ENCODE measurements around the gene PRF1.

The PRF1 gene

DNA sequence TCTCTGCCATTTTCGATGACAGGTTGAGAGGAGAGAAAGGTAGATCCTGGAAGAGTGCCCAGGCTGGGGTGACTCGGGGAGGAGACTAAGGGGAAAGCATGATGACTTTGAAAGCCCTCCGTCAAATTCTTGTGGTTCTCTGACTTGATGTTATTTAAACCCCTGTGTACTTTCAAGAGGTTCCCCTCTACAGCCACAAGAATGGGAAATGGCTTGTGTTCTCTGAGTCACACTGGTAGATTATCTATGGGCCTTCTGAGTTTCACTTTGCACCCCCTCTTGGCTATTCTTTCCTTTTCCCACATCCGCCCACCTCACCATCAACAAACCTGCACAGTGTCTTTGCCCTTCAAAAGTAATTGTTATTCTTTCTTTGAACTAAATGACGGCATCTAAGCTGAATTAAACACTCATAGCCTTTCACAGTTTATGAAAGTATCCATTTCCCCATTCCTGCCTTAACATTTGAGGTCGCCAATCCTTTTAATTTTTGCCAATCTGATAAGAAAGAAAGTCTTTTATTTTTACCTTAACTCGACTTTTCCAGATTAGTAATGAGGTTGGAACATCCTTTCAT, 24.1 kb downstream of the PRF1 start:
- H3K27ac ChIP-seq = no peak overlapping the region
- TF ChIP-seq, protein P1, sequence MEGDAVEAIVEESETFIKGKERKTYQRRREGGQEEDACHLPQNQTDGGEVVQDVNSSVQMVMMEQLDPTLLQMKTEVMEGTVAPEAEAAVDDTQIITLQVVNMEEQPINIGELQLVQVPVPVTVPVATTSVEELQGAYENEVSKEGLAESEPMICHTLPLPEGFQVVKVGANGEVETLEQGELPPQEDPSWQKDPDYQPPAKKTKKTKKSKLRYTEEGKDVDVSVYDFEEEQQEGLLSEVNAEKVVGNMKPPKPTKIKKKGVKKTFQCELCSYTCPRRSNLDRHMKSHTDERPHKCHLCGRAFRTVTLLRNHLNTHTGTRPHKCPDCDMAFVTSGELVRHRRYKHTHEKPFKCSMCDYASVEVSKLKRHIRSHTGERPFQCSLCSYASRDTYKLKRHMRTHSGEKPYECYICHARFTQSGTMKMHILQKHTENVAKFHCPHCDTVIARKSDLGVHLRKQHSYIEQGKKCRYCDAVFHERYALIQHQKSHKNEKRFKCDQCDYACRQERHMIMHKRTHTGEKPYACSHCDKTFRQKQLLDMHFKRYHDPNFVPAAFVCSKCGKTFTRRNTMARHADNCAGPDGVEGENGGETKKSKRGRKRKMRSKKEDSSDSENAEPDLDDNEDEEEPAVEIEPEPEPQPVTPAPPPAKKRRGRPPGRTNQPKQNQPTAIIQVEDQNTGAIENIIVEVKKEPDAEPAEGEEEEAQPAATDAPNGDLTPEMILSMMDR (IDR thresholded peaks at IDR 0.05) = no peak
- TF ChIP-seq ZFX (IDR thresholded peaks at IDR 0.05; ENCODE audit: borderline replicate concordance) = no peak

DNA sequence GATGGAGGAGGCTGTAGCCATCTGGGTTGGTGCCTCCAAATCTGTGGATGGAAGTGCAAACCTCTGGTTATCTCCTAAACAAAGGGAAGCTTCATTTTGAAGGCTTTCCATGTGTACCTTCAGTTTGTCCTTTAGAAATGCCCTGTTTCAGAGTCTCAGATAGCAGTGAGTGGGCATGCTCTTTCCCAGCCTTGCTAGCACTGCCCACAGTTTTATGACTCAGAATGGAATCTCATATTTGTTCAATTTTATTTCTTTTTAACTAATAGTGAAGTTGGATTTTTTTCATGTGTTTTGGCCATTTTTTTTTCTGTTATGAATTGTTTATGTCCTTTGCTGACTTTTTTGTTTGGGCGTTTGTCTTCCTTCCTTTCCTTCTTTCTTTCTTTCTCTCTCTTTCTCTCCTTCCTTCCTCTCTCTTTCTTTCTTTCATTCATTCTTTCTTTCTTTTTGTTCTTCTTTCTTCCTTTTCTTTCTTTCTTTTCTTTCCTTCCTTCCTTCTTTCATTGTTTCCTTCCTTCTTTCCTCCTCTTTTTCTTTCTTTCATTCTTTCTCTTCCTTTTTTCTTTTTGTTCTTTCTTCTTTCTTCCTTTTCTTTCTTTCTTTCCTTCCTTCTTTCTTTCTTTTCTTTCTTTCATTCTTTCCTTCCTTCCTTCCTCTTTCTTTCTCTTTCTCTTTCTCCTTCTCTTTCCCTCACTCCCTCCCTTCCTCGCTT, 25.6 kb downstream of the PRF1 start:
- H3K27ac ChIP-seq = no peak overlapping the region
- no peak for TF ChIP-seq ZFX (IDR thresholded peaks at IDR 0.05; ENCODE audit: borderline replicate concordance)
- TF ChIP-seq, protein P1 (IDR thresholded peaks at IDR 0.05) = no peak

DNA sequence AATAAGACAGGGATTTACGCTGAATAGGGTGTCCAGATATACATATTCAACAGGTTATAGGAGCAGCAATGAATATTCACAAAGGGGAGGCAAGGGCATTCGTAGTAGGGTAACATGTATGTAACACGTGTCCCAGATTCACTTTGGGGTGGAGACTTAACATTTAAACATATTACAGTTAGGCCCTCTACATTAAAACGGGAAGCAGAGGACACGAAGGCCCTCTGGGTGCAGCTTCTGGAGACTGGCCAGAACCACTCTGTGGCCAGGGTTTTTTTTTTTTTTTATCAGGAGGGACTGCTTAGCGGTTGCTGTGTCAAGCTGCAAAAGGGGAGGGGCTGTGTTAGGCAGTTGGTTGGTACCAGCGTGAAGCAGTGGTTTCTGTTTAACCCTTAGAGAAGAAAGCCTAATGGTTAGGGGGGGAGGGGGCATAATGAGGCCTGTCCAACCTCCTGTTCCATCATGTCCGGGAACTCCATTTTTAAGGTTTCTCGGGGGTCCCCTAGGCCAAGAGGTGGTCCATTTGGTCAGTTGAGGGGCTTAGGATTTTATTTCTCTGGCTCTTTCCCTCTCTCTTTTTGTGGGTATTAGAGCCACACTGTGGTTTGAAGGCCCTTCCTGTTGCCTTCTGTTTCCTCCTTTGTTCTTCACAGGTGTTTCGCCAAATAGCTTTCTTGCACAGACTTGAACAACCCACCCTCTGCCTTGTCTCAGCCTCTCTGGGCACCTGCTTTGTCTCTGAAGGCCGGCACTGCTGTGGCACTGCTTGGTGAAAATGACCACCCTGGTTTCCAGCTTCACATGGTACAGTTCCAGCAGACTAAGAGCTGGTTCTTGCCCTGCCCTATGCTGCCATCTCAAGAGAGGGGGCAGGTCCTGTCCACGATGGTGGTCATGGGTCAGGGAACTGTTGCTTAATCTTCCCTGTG, 26.4 kb downstream of the PRF1 start:
- TF ChIP-seq, protein P1 (IDR thresholded peaks at IDR 0.05) = no peak
- H3K27ac ChIP-seq = no peak overlapping the region

DNA sequence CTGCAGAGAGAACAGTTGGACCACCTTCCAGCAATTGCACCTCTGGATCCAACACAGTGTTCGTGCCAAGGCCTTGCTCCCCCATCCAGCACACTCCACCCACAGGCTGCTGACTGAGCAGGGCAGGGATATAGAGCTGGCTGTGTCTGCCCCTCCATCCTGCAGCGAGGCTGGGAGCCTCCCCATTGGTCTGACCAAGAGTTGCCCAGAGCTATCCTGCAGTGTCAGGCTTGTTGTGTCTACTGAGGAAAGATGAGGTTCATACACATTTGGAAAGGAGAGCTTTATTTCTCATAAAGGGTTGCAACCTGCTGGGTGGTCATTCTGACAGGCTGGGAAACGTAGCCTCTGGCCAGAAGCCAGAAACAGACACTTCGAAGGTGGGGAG, 27.1 kb downstream of the PRF1 start:
- TF ChIP-seq ZFX (IDR thresholded peaks at IDR 0.05; ENCODE audit: borderline replicate concordance) = no peak
- TF ChIP-seq, protein P1 (IDR thresholded peaks at IDR 0.05) = no peak
- H3K27ac ChIP-seq = no peak overlapping the region

DNA sequence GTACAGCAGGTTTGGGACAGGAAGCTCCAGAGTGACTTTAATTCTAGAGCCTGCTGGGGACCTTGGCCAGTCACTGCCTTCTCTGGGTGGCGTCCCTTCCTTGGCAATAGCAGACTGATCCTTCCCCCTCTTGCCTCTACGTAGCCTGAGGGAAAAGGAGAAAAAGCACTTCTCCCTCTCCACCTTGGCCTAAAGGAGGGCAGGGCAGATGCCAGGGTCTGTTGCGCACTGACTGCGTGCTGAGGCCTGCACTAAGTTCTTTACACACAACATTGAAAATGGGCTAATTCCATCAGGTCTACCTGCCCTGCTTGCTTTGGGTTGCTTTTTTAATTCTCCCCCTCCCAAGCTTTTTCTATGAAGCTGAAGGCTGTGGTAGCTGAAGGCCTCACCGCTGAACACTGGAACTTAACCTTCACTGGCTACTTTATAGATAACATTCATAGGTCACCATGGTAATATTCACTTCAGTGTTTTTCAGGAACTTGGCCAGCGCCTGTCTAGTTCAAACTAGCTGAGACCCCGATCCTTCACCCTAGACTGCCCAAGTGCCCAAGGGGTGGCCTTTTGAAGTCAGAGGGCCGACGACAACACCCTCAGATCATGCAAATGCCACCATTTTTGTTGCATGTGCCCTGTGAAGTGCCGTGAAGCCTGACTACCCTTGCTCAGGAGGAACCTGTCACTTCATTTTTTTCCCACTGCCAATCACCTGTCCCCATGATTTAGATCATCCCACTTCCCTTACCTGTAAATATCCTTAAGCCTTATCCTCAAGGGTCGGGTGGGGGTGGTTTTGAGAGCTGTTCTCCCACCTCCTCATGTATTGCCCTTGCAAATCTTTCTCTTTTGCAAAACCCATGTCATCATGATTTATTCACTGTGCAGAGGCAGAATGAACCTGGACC, 28.7 kb downstream of the PRF1 start:
- TF ChIP-seq, protein P1 (IDR thresholded peaks at IDR 0.05) = no peak
- TF ChIP-seq ZFX (IDR thresholded peaks at IDR 0.05; ENCODE audit: borderline replicate concordance) = no peak
- H3K27ac ChIP-seq = no peak overlapping the region

DNA sequence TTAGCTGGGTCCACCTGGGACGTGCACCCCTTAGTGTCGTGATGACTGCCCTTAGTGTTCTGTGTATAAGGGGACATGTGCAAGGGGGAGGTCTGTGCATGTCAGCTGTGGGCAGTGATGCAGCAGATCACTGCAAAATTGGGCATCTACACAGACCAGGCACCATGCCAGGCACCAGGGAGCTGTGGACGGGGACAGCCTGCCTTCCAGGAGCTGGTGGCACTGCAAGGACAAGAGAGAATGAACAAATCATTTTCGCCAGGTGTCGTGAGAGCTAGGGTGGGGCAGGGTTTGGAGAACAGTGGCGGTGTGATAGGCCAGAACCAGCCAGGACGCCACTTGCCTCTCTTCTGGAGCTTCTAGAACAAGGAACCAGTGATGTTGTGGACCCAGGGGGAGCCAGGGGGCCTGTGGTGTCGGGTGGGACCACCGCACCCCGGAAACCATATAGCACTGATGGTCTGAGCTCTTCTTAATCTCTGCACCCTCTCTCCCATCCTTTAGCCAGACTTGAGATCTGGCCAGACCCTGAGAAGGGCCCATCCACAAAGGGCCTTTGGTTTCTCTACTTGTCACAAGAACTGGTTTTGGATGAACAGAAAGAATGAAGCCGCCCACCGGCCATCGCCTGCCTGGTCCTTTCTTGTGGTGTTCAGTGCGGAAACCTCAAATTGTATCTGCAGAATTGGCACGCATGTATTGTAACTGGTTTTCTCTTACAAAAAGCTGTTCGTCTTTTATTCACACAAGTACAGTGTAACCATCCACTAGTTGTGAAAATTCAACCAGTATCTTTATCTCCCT, 30.7 kb downstream of the PRF1 start:
- TF ChIP-seq, protein P1 (IDR thresholded peaks at IDR 0.05) = no peak
- TF ChIP-seq ZFX (IDR thresholded peaks at IDR 0.05; ENCODE audit: borderline replicate concordance) = no peak
- H3K27ac ChIP-seq = no peak overlapping the region
